Measurements from ENCODE around the gene FAAH. TPM values are rescaled to one million over a fixed set of nuclear protein-coding genes. Genes with fewer than 3 reads are reported as not detected.

FAAH gene
- total RNA-seq, 1 experiment from 2014 or later: 24.8 TPM

DNA sequence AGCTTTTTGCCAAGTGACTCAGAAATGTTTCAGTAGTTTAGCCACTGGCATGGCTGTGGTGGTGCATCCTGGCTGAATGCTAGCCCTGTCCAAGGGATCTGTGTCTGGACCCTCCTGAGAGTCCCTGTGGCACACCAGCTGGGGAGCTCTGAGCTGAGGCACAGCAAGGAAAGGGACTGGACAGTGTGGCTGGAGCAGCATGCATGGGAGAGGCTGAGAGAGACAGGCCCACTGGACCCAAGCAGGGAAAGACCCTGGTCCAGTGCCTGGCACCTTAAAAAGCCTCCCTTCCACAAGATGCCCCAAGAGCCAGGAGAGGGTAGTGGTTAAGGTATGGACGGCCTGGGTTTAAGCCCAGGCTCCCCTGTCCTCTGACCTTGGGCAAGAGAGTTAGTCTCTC is 35.3 kb downstream of the FAAH start:
- Histone ChIP-seq H3K79me2 (ENCODE audit: insufficient read depth, low read length) (no peaks in the 10 kb centered on the region), H3K9ac (ENCODE audit: low read length) (no peak overlapping the region), H3K9me3 (ENCODE audit: control insufficient read depth in 1 of 2, insufficient read depth in 1 of 2, low read depth in 1 of 2, low read length in 2 of 2) (no peaks in the 10 kb centered on the region), H3K27me3 (ENCODE audit: insufficient read depth, low read length) (peaks cover 4% of the 10 kb centered on the region; the same call in 1 of the 2 replicates), H3K27ac (ENCODE audit: low read depth, low read length) (no peak overlapping the region), H3K9me2 (ENCODE audit: insufficient read depth) (no peaks in the 10 kb centered on the region), H3K4me2 (ENCODE audit: low read length) (no peak overlapping the region), H3K4me3 (replicated peaks in 1 of 2; ENCODE audit: low read depth in 1 of 2, low read length in 2 of 2) (no peak overlapping the region), H2AFZ (ENCODE audit: low read depth, low read length, poor library complexity, severe bottlenecking) (no peak overlapping the region), H3K4me1 (ENCODE audit: control insufficient read depth in 1 of 2, insufficient read depth in 2 of 2, low read length in 2 of 2) (peaks cover 0 to 4% of the 10 kb centered on the region in 2 experiments; a peak in 1 of 4 replicates), H4K20me1 (ENCODE audit: insufficient read depth) (no peaks in the 10 kb centered on the region), H3K36me3 (ENCODE audit: control insufficient read depth in 1 of 2, insufficient read depth in 2 of 2, low read length in 2 of 2) (no peaks in the 10 kb centered on the region)
- BruUV-seq (replicated peaks): no TSS peak
- no peak for TF ChIP-seq SP1 (IDR thresholded peaks at IDR 0.05; ENCODE audit: low read depth)
- TF ChIP-seq, protein P1, sequence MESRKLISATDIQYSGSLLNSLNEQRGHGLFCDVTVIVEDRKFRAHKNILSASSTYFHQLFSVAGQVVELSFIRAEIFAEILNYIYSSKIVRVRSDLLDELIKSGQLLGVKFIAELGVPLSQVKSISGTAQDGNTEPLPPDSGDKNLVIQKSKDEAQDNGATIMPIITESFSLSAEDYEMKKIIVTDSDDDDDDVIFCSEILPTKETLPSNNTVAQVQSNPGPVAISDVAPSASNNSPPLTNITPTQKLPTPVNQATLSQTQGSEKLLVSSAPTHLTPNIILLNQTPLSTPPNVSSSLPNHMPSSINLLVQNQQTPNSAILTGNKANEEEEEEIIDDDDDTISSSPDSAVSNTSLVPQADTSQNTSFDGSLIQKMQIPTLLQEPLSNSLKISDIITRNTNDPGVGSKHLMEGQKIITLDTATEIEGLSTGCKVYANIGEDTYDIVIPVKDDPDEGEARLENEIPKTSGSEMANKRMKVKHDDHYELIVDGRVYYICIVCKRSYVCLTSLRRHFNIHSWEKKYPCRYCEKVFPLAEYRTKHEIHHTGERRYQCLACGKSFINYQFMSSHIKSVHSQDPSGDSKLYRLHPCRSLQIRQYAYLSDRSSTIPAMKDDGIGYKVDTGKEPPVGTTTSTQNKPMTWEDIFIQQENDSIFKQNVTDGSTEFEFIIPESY (IDR thresholded peaks at IDR 0.05; ENCODE audit: extremely low read depth, insufficient replicate concordance, low read length): no peak
- no peak for TF ChIP-seq ELF1 (IDR thresholded peaks at IDR 0.05; ENCODE audit: borderline replicate concordance, low read depth)
- TF ChIP-seq ZNF274 (IDR thresholded peaks at IDR 0.05; ENCODE audit: low read depth, low read length): no peak
- TF ChIP-seq SIN3A (IDR thresholded peaks at IDR 0.05; ENCODE audit: low read depth): no peak
- TF ChIP-seq EZH2 (IDR thresholded peaks at IDR 0.05): no peak
- TF ChIP-seq ATF3 (IDR thresholded peaks at IDR 0.05): no peak
- TF ChIP-seq EGR1 (IDR thresholded peaks at IDR 0.05; ENCODE audit: low read depth): no peak
- no peak for TF ChIP-seq RAD21 (IDR thresholded peaks at IDR 0.05; ENCODE audit: low read depth)
- TF ChIP-seq FOSL1 (IDR thresholded peaks at IDR 0.05; ENCODE audit: low read depth): no peak
- no peak for TF ChIP-seq ZFX (IDR thresholded peaks at IDR 0.05)
- TF ChIP-seq, protein P2, sequence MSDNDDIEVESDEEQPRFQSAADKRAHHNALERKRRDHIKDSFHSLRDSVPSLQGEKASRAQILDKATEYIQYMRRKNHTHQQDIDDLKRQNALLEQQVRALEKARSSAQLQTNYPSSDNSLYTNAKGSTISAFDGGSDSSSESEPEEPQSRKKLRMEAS (IDR thresholded peaks at IDR 0.05): no peak
- TF ChIP-seq, protein P3, sequence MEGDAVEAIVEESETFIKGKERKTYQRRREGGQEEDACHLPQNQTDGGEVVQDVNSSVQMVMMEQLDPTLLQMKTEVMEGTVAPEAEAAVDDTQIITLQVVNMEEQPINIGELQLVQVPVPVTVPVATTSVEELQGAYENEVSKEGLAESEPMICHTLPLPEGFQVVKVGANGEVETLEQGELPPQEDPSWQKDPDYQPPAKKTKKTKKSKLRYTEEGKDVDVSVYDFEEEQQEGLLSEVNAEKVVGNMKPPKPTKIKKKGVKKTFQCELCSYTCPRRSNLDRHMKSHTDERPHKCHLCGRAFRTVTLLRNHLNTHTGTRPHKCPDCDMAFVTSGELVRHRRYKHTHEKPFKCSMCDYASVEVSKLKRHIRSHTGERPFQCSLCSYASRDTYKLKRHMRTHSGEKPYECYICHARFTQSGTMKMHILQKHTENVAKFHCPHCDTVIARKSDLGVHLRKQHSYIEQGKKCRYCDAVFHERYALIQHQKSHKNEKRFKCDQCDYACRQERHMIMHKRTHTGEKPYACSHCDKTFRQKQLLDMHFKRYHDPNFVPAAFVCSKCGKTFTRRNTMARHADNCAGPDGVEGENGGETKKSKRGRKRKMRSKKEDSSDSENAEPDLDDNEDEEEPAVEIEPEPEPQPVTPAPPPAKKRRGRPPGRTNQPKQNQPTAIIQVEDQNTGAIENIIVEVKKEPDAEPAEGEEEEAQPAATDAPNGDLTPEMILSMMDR (IDR thresholded peaks at IDR 0.05 in 2 of 3, conservative IDR thresholded peaks at IDR 0.05 in 1 of 3; ENCODE audit: borderline replicate concordance in 1 of 3, insufficient read depth in 1 of 3, low read depth in 2 of 3, low read length in 2 of 3): no peak
- TF ChIP-seq POLR2A (IDR thresholded peaks at IDR 0.05; ENCODE audit: borderline replicate concordance, extremely low read depth, insufficient read depth, insufficient read length): no peak
- TF ChIP-seq POLR2AphosphoS5 (IDR thresholded peaks at IDR 0.05; ENCODE audit: low read depth, low read length): no peak
- no peak for TF ChIP-seq SRF (IDR thresholded peaks at IDR 0.05; ENCODE audit: low read depth)
- ATAC-seq (no peak), DNase-seq (ENCODE audit: low read depth, low spot score) (no peak)
- ChIA-PET CTCF (no interaction called here), POLR2A (no interaction called here), RAD21 (ENCODE audit: low non-redundant PET in 1 of 2, low total read pairs in 2 of 2, uncharacterized antibody in 2 of 2, unreplicated experiment in 2 of 2) (no interaction called here)
- intact Hi-C loops (cut with micrococcal nuclease): no loop called here
